GM12874 (cell line): ENCODE data around the gene TOR1B.

ENCODE experiments used
- TF ChIP-seq, protein P1 (sequence below): IDR thresholded peaks from 2 replicates; pipeline ENCODE4 v1.5.1; 2011; ENCODE audit warnings: low read depth, mild to moderate bottlenecking, control low read depth, low read length, moderate library complexity; ENCODE audit not compliant: insufficient read depth

TOR1B gene

DNA sequence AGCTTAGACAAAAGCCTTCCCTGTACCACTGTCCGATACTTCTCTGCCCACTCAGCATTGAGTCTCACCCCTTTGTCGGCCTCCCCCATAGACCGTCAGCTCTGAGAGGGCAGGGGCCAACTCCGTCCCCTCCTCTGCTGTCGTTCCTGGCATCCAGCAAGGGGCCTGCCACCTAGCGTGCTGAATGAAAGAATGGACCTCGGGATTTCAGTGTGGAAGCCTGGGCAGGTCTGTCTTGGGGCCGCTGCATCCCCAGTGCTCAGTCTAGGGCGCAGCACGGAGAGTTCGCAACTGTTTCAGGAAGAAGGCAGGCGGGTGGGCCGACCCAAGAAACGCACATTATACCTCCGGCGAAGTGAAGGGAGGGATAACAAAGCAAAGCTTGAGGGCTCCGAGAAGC is 1.5 kb upstream of the TOR1B start:
- TF ChIP-seq, protein P1, sequence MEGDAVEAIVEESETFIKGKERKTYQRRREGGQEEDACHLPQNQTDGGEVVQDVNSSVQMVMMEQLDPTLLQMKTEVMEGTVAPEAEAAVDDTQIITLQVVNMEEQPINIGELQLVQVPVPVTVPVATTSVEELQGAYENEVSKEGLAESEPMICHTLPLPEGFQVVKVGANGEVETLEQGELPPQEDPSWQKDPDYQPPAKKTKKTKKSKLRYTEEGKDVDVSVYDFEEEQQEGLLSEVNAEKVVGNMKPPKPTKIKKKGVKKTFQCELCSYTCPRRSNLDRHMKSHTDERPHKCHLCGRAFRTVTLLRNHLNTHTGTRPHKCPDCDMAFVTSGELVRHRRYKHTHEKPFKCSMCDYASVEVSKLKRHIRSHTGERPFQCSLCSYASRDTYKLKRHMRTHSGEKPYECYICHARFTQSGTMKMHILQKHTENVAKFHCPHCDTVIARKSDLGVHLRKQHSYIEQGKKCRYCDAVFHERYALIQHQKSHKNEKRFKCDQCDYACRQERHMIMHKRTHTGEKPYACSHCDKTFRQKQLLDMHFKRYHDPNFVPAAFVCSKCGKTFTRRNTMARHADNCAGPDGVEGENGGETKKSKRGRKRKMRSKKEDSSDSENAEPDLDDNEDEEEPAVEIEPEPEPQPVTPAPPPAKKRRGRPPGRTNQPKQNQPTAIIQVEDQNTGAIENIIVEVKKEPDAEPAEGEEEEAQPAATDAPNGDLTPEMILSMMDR, result no peak

DNA sequence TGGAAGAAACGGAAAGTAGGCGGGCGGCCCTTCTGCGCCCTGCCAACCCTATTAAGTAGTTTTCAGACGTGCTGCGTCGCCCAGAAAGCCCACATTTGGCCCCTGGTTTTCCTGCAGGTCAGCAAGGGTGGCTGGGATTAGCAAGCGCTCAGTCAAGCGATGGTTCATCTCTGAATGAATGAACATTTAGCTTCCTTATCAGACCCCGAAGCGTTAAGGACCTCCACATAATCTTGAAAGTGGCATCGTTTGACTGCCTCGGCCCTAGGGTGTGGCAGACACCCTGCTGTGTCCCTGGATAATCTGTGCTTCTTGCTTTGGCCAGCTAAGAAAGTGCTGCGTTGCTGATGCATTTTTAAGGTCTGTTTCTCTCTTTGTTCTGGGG is 684 bp downstream of the TOR1B start:
- TF ChIP-seq, protein P1, result no peak

DNA sequence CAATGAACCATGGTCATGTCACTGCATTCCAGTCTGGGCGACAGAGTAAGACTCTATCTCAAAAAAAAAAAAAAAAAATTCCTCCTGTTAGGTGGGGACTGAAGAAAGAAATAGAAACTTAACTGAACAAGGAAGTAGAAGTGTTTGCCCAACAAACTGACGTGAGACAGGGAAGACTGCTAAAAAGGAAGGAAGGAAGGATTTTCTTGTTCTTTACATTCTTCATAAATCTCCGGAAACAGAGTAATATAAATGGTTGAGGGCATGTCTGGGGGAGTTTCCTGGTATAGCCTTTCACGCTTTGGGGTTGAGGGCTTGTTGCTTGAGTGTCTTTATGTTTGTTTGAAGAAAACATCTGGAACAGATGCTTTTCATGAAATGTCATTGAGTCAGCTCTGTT is 3.1 kb downstream of the TOR1B start:
- TF ChIP-seq, protein P1, result no peak

DNA sequence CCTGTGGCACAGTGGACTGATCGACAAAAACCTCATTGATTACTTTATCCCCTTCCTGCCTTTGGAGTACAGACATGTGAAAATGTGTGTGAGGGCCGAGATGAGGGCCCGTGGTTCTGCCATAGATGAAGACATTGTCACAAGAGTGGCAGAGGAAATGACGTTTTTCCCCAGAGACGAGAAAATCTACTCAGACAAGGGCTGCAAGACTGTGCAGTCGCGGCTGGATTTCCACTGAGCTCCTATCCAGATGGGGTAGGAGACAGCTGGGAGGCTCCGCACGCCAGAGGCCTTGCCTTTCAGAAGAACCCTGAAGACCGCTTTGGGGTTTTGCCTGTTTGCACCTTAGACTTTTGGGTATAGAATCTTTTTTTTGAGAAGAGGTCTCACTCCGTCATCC is 6.4 kb downstream of the TOR1B start:
- TF ChIP-seq, protein P1, result no peak

DNA sequence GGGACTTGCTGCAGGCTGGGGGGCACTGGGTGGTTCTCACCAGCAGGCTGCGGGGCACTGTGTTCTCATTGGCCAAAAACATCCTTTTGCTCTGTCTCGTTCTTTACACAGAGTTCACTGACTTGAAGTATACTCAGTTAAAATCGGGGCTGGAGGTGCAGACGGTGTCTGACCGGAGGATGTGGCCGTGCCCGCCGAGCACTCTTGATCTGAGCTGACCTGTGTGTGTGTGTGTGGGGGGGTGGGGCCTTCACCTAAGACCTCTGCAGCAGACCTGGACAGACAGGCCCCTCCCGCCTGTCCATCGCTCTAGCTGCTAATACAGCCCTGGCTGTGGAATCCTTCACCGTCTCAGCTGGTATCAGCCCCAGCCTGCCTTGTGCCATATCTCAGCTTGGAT is 7.1 kb downstream of the TOR1B start:
- TF ChIP-seq, protein P1, result no peak

DNA sequence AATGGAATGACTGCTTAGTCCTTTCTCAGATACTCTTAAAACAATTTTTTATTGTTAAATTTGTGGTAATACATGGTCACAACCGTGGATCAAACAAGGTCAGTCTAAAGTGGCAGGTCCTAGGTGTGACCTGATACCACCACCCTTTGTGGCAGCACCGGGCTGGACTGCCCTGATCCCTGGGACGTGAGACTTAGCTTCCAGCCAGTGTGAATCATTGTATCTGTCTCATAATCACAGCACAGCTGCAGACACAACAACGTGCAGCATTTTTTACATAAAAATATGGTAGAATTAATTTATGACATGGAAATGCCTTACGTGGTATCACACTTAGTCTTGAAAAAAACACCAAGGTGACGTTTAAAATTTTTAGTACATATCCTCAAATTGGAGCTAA is 7.8 kb downstream of the TOR1B start:
- TF ChIP-seq, protein P1, result no peak

DNA sequence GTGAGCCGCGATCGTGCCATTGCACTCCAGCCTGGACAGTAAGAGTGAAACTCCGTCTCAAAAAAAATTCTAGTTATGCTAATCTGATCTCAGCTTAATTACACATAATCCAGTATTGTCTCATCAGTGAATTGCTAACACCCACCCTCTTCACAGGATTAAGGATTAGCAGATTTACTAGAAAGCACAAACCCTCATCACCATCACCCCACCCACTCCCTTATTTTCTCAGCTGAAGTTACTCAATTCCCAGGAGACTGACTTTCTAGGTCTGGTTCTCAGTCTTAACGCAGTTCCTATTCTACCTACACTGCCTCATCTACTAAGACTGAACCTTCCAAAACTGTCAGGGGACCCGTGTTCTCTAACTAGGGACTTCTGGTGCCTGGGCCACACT is 9.0 kb downstream of the TOR1B start:
- TF ChIP-seq, protein P1, result no peak

DNA sequence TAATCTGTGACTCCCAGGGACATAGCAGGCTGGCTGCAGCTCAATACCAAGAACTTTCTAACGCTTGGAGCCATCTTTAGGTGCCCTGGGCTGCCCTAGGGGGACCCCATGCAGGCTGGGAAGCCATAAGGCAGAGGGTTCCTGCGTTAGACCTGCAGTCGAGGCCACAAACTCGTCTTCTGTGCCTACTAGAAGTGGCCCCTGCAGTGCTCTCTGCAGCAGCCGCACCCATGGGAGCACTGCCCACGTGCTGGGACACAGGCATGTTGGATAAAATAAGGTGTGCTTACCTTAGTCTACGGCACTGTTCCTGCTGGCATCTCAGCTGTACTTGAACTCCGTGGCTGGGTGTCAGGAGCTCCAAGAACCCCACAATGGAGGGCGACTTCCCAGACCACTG is 9.4 kb downstream of the TOR1B start:
- TF ChIP-seq, protein P1, result no peak
